GM19193 (cell line): ENCODE results near the gene TBC1D19.

Experiments used
- POLR2A ChIP-seq: IDR thresholded peaks from 4 replicates; pipeline ENCODE4 v1.6.1; 2011; ENCODE audit not compliant: insufficient read depth, insufficient read length; ENCODE audit errors: extremely low read depth

TBC1D19 gene

DNA sequence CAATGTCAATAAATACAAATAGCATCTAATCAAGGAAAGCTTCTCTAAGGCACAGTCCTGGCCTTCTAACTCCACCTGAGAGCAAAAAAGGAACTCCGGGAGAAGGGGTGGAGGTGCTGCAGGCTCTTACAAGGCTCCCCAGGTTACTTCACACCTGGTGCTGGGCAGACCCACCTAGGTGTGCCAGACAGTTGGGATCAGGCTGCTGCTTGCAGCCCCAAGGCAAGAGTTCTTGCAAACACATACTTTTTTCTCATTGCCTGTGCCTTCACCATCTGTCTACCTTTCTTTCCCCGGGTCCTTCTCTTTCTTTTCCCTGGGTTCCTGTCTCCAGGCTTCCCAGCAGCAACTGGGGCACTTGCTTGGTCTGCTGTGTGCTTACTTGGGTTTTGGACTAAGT, 195.3 kb downstream of the TBC1D19 start:
- TF ChIP-seq POLR2A = no peak

- no peak for TF ChIP-seq POLR2A
Measured at GRCh38 chr4:26779674-26780073, 195.8 kb downstream of the TBC1D19 start.

- no peak for TF ChIP-seq POLR2A
Measured at GRCh38 chr4:26780539-26780938, 196.7 kb downstream of the TBC1D19 start.

- no peak for TF ChIP-seq POLR2A
Measured at GRCh38 chr4:26782168-26782829, 198.4 kb downstream of the TBC1D19 start.

GRCh38 chr4:26782830-26783202, 198.9 kb downstream of the TBC1D19 start:
- no peak for TF ChIP-seq POLR2A

DNA sequence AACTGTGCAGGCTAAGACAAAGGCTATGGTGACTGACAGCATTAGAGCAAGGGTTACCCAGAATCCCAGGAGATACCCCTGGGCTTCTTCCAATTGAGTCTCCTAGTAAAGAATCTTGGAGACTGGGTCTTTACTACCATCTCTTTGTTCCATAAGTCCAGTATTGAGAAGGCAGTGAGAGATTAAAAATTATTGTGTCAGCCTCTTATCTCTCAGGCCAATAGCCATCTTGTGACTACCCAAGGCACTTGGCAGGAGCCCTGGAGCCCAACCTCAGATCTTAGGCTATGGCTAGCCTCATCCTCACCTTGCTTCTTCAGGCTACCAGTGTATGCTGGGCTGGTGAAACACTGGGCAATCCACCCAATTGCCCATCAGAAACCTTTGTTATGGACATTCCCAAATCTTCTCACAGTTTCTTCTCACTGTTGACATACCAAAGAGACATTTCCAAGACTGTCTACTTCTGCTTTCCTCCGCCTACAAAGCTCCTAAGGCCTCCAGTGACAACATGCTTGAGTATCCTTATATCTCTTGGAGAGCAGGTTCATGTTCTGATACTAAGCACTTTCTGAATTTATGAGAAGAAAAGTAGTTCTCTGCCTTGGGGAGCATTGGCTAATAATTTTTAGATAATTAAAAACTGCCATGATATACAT, 200.5 kb downstream of the TBC1D19 start:
- TF ChIP-seq POLR2A = no peak

- TF ChIP-seq POLR2A = no peak
Measured at GRCh38 chr4:26785312-26785711, 201.4 kb downstream of the TBC1D19 start.

DNA sequence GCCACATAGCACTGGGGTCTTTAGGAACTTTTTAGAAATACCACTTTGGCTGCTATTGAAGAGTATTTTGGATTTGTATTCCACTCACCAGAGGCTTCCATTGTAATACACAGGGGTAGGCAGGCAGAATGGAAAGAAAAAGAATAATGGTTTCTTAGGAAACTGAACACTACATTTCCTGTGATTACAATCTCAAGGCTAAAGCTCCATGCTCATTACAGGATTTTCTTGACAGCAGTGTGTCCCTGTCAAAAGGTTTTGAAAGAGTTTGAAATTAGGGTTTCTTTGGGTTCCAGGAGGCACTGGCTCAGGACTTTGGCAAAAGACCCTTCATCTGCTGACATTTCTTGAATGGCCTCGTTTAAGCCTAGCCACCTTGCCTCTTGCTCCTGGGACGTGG, 201.9 kb downstream of the TBC1D19 start:
- TF ChIP-seq POLR2A = no peak

DNA sequence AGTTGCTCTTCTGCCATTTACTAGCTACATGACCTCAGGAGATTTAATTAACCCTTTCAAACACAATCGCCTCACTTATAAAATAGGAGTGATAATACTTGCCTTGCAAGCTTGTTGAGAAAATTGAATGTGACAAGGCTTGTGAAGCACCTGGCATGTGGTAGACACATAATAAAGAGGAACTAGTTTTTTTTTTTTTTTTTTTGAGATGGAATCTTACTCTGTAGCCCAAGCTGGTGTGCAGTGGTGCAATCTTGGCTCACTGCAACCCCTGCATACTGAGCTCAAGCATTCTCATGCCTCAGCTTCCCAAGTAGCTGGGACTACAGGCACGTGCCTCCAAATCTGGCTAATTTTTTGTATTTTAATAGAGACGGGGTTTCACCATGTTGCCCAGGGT, 203.0 kb downstream of the TBC1D19 start:
- no peak for TF ChIP-seq POLR2A

DNA sequence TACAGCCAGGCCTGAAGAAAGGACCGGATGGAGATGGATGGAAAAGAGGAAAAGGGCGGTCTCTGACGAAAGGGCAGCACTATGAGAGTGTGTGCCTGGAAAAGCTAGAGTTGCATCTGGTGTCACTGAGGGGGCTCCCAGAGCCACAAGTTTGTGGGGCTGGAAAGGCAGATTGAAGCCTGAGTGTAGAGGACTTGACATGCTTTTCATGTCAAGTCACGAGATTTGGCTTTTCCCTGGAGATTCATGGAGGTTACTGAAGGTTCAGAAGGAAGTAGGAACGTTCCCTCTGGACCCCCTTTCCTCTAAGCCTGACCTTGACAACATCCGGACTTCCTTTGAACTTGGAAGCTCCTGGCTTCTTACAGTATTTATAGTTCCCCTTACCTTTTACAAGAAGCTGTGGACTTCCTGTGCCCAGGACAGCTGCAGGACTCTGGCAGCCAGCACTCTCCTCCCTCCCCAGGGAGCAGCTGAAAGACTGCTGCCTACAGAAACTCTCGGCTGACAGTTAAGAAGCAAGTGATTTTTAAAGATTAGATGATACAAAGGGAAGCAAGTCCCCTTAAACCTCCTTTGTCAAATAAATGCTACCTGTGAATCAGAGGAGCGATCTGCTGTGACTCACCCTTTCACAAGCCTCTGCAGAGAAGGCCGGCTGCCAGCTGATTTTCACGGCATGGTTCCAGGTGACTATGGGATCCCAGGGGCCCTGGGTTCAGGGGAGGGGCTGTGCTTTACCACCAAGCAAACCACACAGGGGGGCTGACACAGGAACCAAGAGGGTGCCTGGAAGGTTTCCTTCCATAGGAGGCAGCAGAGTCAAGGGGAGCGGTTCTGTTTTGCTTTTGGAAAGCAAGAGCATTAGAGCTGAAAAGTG, 203.8 kb downstream of the TBC1D19 start:
- TF ChIP-seq POLR2A = no peak

DNA sequence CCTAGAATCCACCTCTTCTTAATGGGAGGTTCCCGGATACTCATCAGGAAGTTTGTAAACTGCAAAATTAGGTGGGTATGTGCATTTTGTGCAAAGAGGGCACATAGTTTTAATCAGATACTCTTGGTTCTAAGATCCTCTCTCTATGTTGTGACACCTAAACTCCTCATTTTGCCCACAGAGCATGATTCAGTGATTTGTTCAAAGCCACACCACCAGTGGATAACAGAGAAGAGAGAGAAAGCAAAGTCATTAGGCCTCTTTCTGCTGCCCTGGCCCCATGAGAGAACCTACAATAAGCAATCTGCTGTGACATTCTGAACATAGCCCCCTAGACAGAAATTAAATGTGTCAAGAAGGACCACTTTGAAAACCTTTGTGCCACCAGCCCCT, 204.5 kb downstream of the TBC1D19 start:
- TF ChIP-seq POLR2A = no peak

DNA sequence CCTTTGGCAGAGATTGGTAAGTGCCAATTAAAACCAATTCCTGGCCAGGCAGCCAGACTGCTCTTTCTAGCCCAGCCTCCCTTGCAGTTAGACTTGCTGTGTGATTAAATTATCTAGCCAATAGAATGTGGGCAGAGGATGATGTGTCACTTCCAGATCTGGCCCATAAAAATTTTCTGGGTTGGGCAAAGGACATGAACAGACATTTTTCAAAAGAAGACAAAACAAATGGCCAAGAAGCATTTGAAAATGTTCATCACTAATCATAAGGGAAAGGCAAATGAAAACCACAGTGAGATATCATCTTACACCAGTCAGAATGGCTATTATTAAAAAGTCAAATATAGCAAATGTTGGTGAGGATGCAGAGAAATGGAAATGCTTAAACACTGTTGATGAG, 205.3 kb downstream of the TBC1D19 start:
- no peak for TF ChIP-seq POLR2A

DNA sequence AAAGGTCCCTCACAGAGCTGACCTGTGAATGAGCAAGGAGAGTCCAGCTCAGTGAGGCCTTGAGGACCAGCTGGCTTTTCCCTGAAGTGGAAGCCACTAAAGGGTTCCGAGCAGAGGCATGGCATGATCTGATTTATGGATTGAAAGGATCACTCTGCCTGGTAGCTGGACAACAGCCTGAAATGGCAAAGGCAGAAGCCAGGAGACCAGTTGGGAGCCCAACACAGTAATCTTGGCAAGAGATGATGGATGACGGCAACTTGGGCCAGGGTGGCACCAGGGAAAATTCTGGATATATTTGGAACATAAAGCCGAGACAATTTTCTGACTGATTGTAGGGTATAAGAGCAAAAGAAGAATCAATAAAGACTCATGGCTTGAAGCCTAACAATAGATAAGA, 207.5 kb downstream of the TBC1D19 start:
- TF ChIP-seq POLR2A = no peak

- TF ChIP-seq POLR2A = no peak
Measured at GRCh38 chr4:26792639-26793038, 208.8 kb downstream of the TBC1D19 start.

DNA sequence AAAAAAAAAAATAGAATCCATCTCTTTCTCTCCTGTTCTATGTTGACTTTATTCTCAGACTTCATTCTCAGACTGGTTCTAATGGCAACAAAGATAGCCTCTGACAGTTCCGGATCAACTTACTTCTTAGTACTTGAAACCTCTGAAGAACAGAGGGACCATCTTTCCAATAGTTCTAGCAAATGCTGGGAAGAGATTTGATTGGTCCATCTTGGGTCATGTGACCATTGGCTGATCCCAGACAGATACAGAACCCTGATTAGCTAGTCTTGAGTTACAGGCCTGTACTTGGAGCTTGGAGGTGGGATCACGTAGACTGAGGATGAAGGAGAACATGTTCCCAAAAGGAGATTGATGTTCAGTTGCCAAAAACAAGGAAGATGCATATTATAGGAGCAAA, 209.9 kb downstream of the TBC1D19 start:
- no peak for TF ChIP-seq POLR2A

DNA sequence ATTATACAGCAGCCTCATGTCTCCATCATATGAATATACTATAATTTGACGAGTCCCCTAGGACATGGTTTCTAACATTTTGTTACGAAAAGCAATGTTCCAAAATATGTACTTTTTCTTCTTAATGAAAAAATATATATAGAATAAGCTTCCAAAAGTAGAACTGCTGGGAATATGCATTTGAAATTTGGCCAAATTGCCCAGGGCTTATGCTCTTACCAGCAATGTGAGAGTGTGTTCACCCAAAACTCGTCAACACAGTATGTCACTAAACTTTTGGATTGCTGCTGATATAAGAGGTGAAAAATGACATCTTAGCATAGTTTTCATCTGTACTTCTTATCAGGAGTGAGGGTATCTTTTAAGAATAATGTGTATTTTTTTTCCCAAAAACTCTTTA, 212.2 kb downstream of the TBC1D19 start:
- no peak for TF ChIP-seq POLR2A
